ENCODE measurements around the gene ORMDL2. TPM values are rescaled to one million over a fixed set of nuclear protein-coding genes. Genes with fewer than 3 reads are reported as not detected.
A peak's percentile ranks its signal among the peaks of the same experiment; 100 is the strongest.

The ORMDL2 gene
- total and polyA plus RNA-seq, 7 experiments from 2014 or later: 12.3 to 107 (median 41.6) TPM

- H3K4me3 ChIP-seq (ENCODE audit: low read length): no peak overlapping the region
- Mint-ChIP-seq H3K36me3 (no peaks in the 10 kb centered on the region), H3K27ac (peak overlapping the region in 1 of 9 donors; percentile 39), H3K4me1 (peaks cover 5 to 10% (median 6%) of the 10 kb centered on the region in 7 donors), H3K27me3 (peaks cover 0 to 5% (median 0%) of the 10 kb centered on the region in 5 donors), H3K4me3 (no peak overlapping the region), H3K9me3 (peaks cover 0 to 2% (median 0%) of the 10 kb centered on the region in 11 donors)
- intact Hi-C loops (cut with micrococcal nuclease): no loop called here
- ATAC-seq (no peak), DNase-seq (no peak)
- H3K9me3 ChIP-seq (ENCODE audit: control insufficient read depth in 2 of 3, low read length in 3 of 3): no peaks in the 10 kb centered on the region
- no peaks in the 10 kb centered on the region for H3K4me1 ChIP-seq (ENCODE audit: control insufficient read depth in 2 of 2, insufficient read depth in 2 of 2, low read length in 2 of 2)
- no peaks in the 10 kb centered on the region for H3K36me3 ChIP-seq (ENCODE audit: control insufficient read depth in 2 of 3, insufficient read depth in 3 of 3, low read length in 3 of 3)
- no peak overlapping the region for H3K27ac ChIP-seq (ENCODE audit: low read depth, low read length)
- no peaks in the 10 kb centered on the region for H3K27me3 ChIP-seq (ENCODE audit: control insufficient read depth in 2 of 2, insufficient read depth in 2 of 2, low read length in 2 of 2)
- POLR2A ChIA-PET: no interaction called here
- CTCF ChIA-PET: interaction anchor here (0.9 kb wide), 1 partner anchor 32 kb away, joined by 3 read pairs; no protein-coding TSS in a partner anchor
These were observed 27.1 kb downstream of the ORMDL2 start for GRCh38 chr12:55844961-55845360.

GRCh38 chr12:55845361-55845760, 27.5 kb downstream of the ORMDL2 start:
- Histone ChIP-seq H3K4me1 (ENCODE audit: control insufficient read depth in 2 of 2, insufficient read depth in 2 of 2, low read length in 2 of 2) (no peaks in the 10 kb centered on the region), H3K27me3 (ENCODE audit: control insufficient read depth in 2 of 2, insufficient read depth in 2 of 2, low read length in 2 of 2) (no peaks in the 10 kb centered on the region), H3K4me3 (ENCODE audit: low read length) (no peak overlapping the region), H3K9me3 (ENCODE audit: control insufficient read depth in 2 of 3, low read length in 3 of 3) (no peaks in the 10 kb centered on the region), H3K27ac (ENCODE audit: low read depth, low read length) (no peak overlapping the region), H3K36me3 (ENCODE audit: control insufficient read depth in 2 of 3, insufficient read depth in 3 of 3, low read length in 3 of 3) (no peaks in the 10 kb centered on the region)
- DNase-seq (no peak), ATAC-seq (no peak)
- H3K36me3 Mint-ChIP-seq: no peaks in the 10 kb centered on the region
- ChIA-PET POLR2A (no interaction called here), CTCF (interaction anchor here (0.9 kb wide), 1 partner anchor 32 kb away, joined by 3 read pairs; no protein-coding TSS in a partner anchor)
- H3K9me3 Mint-ChIP-seq: no peaks in the 10 kb centered on the region
- peak overlapping the region in 1 of 9 donors; percentile 39 for H3K27ac Mint-ChIP-seq
- no peak overlapping the region for H3K4me3 Mint-ChIP-seq
- H3K4me1 Mint-ChIP-seq: peaks cover 5 to 10% (median 6%) of the 10 kb centered on the region in 7 donors
- peaks cover 0 to 5% (median 0%) of the 10 kb centered on the region in 5 donors for H3K27me3 Mint-ChIP-seq
- intact Hi-C loops (cut with micrococcal nuclease): no loop called here

- H3K4me1 ChIP-seq (ENCODE audit: control insufficient read depth in 2 of 2, insufficient read depth in 2 of 2, low read length in 2 of 2): no peaks in the 10 kb centered on the region
- no peak for ATAC-seq
- H3K9me3 ChIP-seq (ENCODE audit: control insufficient read depth in 2 of 3, low read length in 3 of 3): no peaks in the 10 kb centered on the region
- no peaks in the 10 kb centered on the region for H3K27me3 ChIP-seq (ENCODE audit: control insufficient read depth in 2 of 2, insufficient read depth in 2 of 2, low read length in 2 of 2)
- ChIA-PET POLR2A (no interaction called here), CTCF (no interaction called here)
- H3K4me3 Mint-ChIP-seq: no peak overlapping the region
- H3K27ac Mint-ChIP-seq: peak overlapping the region in 1 of 9 donors; percentile 39
- peaks cover 5 to 7% (median 6%) of the 10 kb centered on the region in 7 donors for H3K4me1 Mint-ChIP-seq
- H3K27me3 Mint-ChIP-seq: peaks cover 0 to 8% (median 0%) of the 10 kb centered on the region in 5 donors
- no peak for DNase-seq
- H3K36me3 ChIP-seq (ENCODE audit: control insufficient read depth in 2 of 3, insufficient read depth in 3 of 3, low read length in 3 of 3): no peaks in the 10 kb centered on the region
- H3K4me3 ChIP-seq (ENCODE audit: low read length): no peak overlapping the region
- intact Hi-C loops (cut with micrococcal nuclease): no loop called here
- H3K9me3 Mint-ChIP-seq: no peaks in the 10 kb centered on the region
- H3K36me3 Mint-ChIP-seq: no peaks in the 10 kb centered on the region
- H3K27ac ChIP-seq (ENCODE audit: low read depth, low read length): no peak overlapping the region
These were observed 28.1 kb downstream of the ORMDL2 start for GRCh38 chr12:55845785-55846496.

GRCh38 chr12:55847033-55847432, 29.2 kb downstream of the ORMDL2 start:
- H3K9me3 Mint-ChIP-seq: no peaks in the 10 kb centered on the region
- Histone ChIP-seq H3K36me3 (ENCODE audit: control insufficient read depth in 2 of 3, insufficient read depth in 3 of 3, low read length in 3 of 3) (no peaks in the 10 kb centered on the region), H3K27me3 (ENCODE audit: control insufficient read depth in 2 of 2, insufficient read depth in 2 of 2, low read length in 2 of 2) (no peaks in the 10 kb centered on the region), H3K4me1 (ENCODE audit: control insufficient read depth in 2 of 2, insufficient read depth in 2 of 2, low read length in 2 of 2) (no peaks in the 10 kb centered on the region), H3K4me3 (ENCODE audit: low read length) (no peak overlapping the region), H3K9me3 (ENCODE audit: control insufficient read depth in 2 of 3, low read length in 3 of 3) (no peaks in the 10 kb centered on the region), H3K27ac (ENCODE audit: low read depth, low read length) (no peak overlapping the region)
- H3K4me1 Mint-ChIP-seq: peaks cover 0 to 5% (median 0%) of the 10 kb centered on the region in 7 donors
- H3K36me3 Mint-ChIP-seq: no peaks in the 10 kb centered on the region
- peaks cover 0 to 10% (median 0%) of the 10 kb centered on the region in 5 donors for H3K27me3 Mint-ChIP-seq
- no peak for DNase-seq
- peak; percentile 66 for ATAC-seq
- POLR2A ChIA-PET: interaction anchor here (0.8 to 2.0 kb wide), 2 partner anchors 17 to 34 kb away, joined by 3 to 5 read pairs; partner anchors contain the start of gene DNAJC14
- peak overlapping the region in 1 of 9 donors; percentile 25 for H3K27ac Mint-ChIP-seq
- no peak overlapping the region for H3K4me3 Mint-ChIP-seq
- intact Hi-C loops (cut with micrococcal nuclease): no loop called here
- CTCF ChIA-PET: no interaction called here

- Histone ChIP-seq H3K27me3 (ENCODE audit: control insufficient read depth in 2 of 2, insufficient read depth in 2 of 2, low read length in 2 of 2) (no peaks in the 10 kb centered on the region), H3K9me3 (ENCODE audit: control insufficient read depth in 2 of 3, low read length in 3 of 3) (no peaks in the 10 kb centered on the region), H3K36me3 (ENCODE audit: control insufficient read depth in 2 of 3, insufficient read depth in 3 of 3, low read length in 3 of 3) (no peaks in the 10 kb centered on the region), H3K27ac (ENCODE audit: low read depth, low read length) (no peak overlapping the region), H3K4me1 (ENCODE audit: control insufficient read depth in 2 of 2, insufficient read depth in 2 of 2, low read length in 2 of 2) (no peaks in the 10 kb centered on the region), H3K4me3 (ENCODE audit: low read length) (no peak overlapping the region)
- H3K36me3 Mint-ChIP-seq: no peaks in the 10 kb centered on the region
- peak; percentile 79 for ATAC-seq
- POLR2A ChIA-PET: interaction anchor here (2.0 kb wide), 1 partner anchor 18 kb away, joined by 5 read pairs; the partner anchor contains the start of gene DNAJC14
- no peaks in the 10 kb centered on the region for H3K9me3 Mint-ChIP-seq
- intact Hi-C loops (cut with micrococcal nuclease): no loop called here
- no peak for DNase-seq
- H3K27ac Mint-ChIP-seq: peak overlapping the region in 1 of 9 donors; percentile 36
- peaks cover 0 to 5% (median 0%) of the 10 kb centered on the region in 7 donors for H3K4me1 Mint-ChIP-seq
- CTCF ChIA-PET: no interaction called here
- H3K4me3 Mint-ChIP-seq: no peak overlapping the region
- peaks cover 0 to 17% (median 0%) of the 10 kb centered on the region in 5 donors for H3K27me3 Mint-ChIP-seq
These were observed 29.9 kb downstream of the ORMDL2 start for GRCh38 chr12:55847603-55848291.

GRCh38 chr12:55849616-55850343, 31.9 kb downstream of the ORMDL2 start:
- Mint-ChIP-seq H3K36me3 (no peaks in the 10 kb centered on the region), H3K27ac (no peak overlapping the region), H3K4me1 (peaks cover 0 to 5% (median 0%) of the 10 kb centered on the region in 7 donors), H3K9me3 (no peaks in the 10 kb centered on the region), H3K27me3 (peaks cover 0 to 18% (median 0%) of the 10 kb centered on the region in 5 donors), H3K4me3 (no peak overlapping the region)
- ChIA-PET CTCF (no interaction called here), POLR2A (interaction anchor here (0.7 to 0.9 kb wide), 2 partner anchors 81 to 272 kb away, joined by 3 read pairs; no protein-coding TSS in a partner anchor)
- intact Hi-C loops (cut with micrococcal nuclease): no loop called here
- H3K36me3 ChIP-seq (ENCODE audit: control insufficient read depth in 2 of 3, insufficient read depth in 3 of 3, low read length in 3 of 3): no peaks in the 10 kb centered on the region
- no peaks in the 10 kb centered on the region for H3K9me3 ChIP-seq (ENCODE audit: control insufficient read depth in 2 of 3, low read length in 3 of 3)
- no peaks in the 10 kb centered on the region for H3K4me1 ChIP-seq (ENCODE audit: control insufficient read depth in 2 of 2, insufficient read depth in 2 of 2, low read length in 2 of 2)
- DNase-seq: no peak
- no peak overlapping the region for H3K4me3 ChIP-seq (ENCODE audit: low read length)
- H3K27me3 ChIP-seq (ENCODE audit: control insufficient read depth in 2 of 2, insufficient read depth in 2 of 2, low read length in 2 of 2): no peaks in the 10 kb centered on the region
- no peak for ATAC-seq
- H3K27ac ChIP-seq (ENCODE audit: low read depth, low read length): no peak overlapping the region

All from naive thymus-derived CD4-positive, alpha-beta T cell (primary cell).